Ectodermal cell (in vitro differentiated cells): ENCODE measurements around the gene SEC16B.

ENCODE experiments used
- H3K27ac ChIP-seq: 2 replicates; pipeline ENCODE4 v1.7.0; 2013; ENCODE audit warnings: mild to moderate bottlenecking, low read depth, low read length; ENCODE audit not compliant: insufficient read depth, poor library complexity, severe bottlenecking
- H3K27me3 ChIP-seq: 2 replicates; pipeline ENCODE4 v1.7.0; 2013; ENCODE audit warnings: mild to moderate bottlenecking, low read length; ENCODE audit not compliant: insufficient read depth, control insufficient read depth, poor library complexity, severe bottlenecking
- H3K36me3 ChIP-seq: one replicate; pipeline ENCODE4 v1.7.0; 2013; ENCODE audit warnings: low read length; ENCODE audit not compliant: control insufficient read depth, insufficient read depth
- H3K4me1 ChIP-seq: one replicate; pipeline ENCODE4 v1.7.0; 2013; ENCODE audit warnings: low read length; ENCODE audit not compliant: control insufficient read depth, insufficient read depth
- H3K4me3 ChIP-seq: 2 replicates; pipeline ENCODE4 v1.7.0; 2013; ENCODE audit warnings: low read depth, low read length, control low read depth; ENCODE audit not compliant: insufficient read depth
- H3K9me3 ChIP-seq: 2 replicates; pipeline ENCODE4 v1.7.0; 2013; ENCODE audit warnings: mild to moderate bottlenecking, low read length, moderate library complexity; ENCODE audit not compliant: control insufficient read depth
- WGBS, 2 experiments: methylation state at CpG; one replicate each; pipeline ENCODE4 v1.1.7; 2013; ENCODE audit warnings: missing lambda C conversion rate in 2 of 2; 5-methylcytosine and 5-hydroxymethylcytosine counted together

SEC16B gene

DNA sequence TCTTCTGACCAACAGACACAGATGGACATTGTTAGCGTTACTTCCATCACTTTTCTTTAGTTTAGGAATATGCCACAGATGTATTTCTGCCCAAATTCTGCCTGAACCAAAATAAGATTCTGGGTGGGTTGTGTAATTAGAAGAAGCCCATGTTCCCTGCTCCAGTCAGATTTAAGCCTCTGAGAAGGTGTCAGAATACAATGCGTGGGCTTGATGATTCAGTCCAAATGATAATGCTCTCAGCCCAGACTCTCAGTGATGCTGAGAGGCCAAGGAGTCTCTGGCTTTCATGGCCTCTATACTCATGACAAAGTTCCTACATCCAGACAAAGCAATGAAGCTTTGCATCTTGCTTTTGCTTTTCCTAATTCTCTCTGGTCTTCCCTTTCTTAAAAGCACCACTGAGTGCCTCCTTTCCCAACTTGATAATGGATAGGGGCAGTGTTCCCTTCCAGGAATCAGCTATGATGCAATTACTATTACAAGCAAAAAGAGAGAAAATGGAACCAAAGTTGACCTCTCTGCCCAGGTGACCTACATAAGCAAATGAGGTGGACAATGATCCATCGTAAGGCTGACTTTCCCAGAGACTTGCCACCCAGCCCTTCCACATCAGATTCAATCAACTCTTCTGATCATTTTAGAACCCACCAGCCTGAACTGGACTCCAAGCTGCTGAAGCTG, 8.8 kb downstream of the SEC16B start:
- no peak overlapping the region for H3K27ac ChIP-seq
- H3K4me3 ChIP-seq: no peak overlapping the region
- 76 to 80% methylated on average over 3 of the region's 3 CpGs for WGBS, 2 experiments
- H3K4me1 ChIP-seq: no peaks in the 10 kb centered on the region
- no peaks in the 10 kb centered on the region for H3K27me3 ChIP-seq
- no peaks in the 10 kb centered on the region for H3K36me3 ChIP-seq
- H3K9me3 ChIP-seq: no peaks in the 10 kb centered on the region

DNA sequence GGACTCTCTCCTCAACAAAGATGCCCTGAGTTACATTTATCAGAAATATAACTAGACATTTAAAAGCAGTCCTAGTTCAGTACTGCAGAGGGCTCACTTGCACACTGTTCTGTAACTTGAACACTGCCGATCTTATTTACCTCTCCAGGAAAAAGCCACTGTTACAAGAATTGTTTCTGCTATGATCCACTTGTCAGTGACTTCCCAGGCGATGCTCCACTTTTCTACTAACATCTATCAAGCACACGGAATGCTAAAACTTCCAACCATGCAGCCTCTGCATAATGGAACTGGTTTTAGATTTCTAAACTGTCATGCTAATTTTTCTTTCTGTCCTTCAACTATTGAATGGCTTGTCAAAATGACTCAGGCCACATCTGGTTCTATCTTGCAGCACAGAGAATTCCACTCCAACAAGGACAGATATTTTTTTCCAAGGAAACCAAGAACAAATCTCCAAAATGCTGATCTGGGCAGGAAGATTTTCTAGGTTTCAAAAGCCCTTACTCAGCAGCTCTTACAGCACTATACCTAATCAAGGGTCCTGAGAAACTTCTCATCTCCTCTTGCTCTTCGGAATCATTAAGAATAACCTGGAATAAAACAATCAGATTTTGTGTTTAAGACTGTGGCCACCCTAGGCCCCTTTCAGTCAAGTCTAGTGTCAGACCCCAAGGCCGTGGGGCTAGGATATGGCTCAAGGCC, 9.9 kb downstream of the SEC16B start:
- H3K4me1 ChIP-seq: no peaks in the 10 kb centered on the region
- no peaks in the 10 kb centered on the region for H3K27me3 ChIP-seq
- H3K27ac ChIP-seq: no peak overlapping the region
- no peaks in the 10 kb centered on the region for H3K36me3 ChIP-seq
- WGBS, 2 experiments: 69 to 70% methylated on average over 5 of the region's 5 CpGs
- no peaks in the 10 kb centered on the region for H3K9me3 ChIP-seq
- no peak overlapping the region for H3K4me3 ChIP-seq

DNA sequence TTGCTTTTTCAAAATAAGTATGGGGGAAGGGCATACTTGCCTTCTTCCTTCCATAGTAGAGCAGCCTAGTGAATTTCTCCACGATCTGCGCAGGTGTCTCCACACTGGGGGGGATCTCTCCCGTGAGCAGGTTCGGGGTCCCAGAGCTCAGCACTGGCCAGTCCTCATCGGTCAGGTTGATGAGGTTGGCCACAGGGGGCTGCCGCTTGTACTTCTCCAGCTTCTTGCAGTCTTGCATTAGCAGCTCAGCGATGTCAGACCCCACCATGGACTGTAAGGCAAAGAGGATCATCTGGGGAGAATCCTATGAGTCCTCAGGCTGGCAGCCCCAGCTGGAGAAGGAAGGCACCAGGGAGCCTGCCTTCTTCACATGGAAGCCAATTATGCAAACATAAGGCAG, 11.8 kb downstream of the SEC16B start:
- WGBS, 2 experiments: 95 to 98% methylated on average over 7 of the region's 7 CpGs
- Histone ChIP-seq H3K36me3 (no peaks in the 10 kb centered on the region), H3K9me3 (no peaks in the 10 kb centered on the region), H3K4me1 (no peaks in the 10 kb centered on the region), H3K27ac (no peak overlapping the region), H3K27me3 (no peaks in the 10 kb centered on the region), H3K4me3 (no peak overlapping the region)

DNA sequence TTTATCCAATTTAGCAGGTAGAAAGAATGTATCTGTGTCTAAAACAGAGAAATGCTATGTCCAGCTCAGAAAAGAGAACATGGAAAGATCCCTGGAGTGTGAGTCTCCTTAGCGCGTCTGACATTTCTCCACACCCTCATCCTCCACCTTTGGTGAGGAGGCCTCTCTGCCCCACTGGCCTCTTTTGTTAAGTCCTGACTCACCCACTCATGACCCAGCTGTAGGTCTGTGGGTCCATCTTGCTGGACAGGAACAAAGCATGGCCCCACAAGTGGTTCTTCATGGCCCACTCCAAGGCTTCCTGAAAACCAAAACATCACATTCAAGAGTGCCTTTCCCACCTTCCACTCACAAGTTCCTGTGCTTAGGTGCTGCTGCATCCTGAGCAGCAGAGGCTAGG, 15.8 kb downstream of the SEC16B start:
- no peaks in the 10 kb centered on the region for H3K27me3 ChIP-seq
- H3K4me3 ChIP-seq: no peak overlapping the region
- no peak overlapping the region for H3K27ac ChIP-seq
- H3K36me3 ChIP-seq: no peaks in the 10 kb centered on the region
- 96 to 100% methylated on average over 2 of the region's 2 CpGs for WGBS, 2 experiments
- H3K9me3 ChIP-seq: no peaks in the 10 kb centered on the region
- no peaks in the 10 kb centered on the region for H3K4me1 ChIP-seq

DNA sequence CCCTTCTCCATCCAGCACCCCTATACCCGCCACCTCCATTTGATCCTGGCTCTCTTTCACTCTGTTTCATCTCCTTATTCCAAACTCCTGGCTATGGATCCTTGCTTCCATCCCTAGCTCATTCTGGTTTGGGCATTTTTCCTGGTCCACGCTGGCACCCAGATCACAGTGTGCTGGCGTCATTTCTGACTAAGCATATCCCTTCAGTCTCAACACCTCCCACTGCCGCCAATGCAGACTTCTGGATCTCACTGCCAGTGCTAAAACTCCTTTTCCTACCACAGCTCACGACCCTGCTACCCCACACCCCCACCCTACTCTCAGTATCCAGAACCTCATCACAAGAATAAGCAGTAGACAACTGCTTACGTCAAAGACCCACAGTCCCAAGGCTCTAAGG, 16.3 kb downstream of the SEC16B start:
- Histone ChIP-seq H3K27me3 (no peaks in the 10 kb centered on the region), H3K9me3 (no peaks in the 10 kb centered on the region), H3K4me1 (no peaks in the 10 kb centered on the region), H3K4me3 (no peak overlapping the region), H3K27ac (no peak overlapping the region), H3K36me3 (no peaks in the 10 kb centered on the region)
- WGBS, 2 experiments: 90 to 92% methylated on average over 6 of the region's 6 CpGs

DNA sequence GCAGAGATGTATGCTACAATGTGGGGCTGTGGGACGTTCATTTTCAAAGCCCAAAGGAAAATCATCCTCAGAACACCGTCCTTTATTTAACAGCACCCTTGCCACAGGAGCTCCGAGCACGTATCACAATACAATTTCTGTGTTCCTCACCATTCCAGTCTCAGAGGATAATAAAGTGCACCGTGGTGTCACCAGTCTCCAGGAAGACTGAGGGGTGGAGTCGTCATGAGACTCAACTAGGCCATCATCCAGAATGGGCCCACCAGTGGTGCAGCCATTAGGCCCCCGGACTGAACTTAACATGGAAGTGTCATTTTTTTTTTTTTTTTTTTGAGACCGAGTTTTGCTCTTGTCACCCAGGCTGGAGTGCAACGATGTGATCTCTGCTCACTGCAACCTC, 17.2 kb downstream of the SEC16B start:
- Histone ChIP-seq H3K36me3 (no peaks in the 10 kb centered on the region), H3K4me3 (no peak overlapping the region), H3K9me3 (no peaks in the 10 kb centered on the region), H3K27me3 (no peaks in the 10 kb centered on the region), H3K4me1 (no peaks in the 10 kb centered on the region), H3K27ac (no peak overlapping the region)
- WGBS, 2 experiments: 88 to 94% methylated on average over 9 of the region's 9 CpGs

DNA sequence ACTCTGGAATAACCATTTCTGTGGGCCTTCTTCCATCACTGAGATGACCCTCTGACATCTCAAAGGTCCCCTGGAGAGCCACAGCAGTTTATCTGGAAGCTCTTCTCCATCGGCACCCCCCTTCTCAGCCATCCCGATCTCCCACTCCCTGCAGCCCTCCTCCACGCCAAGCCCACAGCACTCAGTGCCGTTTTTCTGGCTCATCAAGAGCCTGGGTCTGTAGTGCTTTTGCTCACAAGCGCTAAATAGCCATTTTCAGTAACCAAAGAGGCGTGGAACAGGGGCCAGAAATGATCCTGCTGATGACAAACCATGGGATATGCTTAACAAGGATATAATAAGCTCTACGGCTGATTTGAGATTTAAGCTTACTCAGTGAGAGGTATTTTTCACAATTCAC, 17.6 kb downstream of the SEC16B start:
- WGBS, 2 experiments: 95% methylated on average over 7 of the region's 7 CpGs

DNA sequence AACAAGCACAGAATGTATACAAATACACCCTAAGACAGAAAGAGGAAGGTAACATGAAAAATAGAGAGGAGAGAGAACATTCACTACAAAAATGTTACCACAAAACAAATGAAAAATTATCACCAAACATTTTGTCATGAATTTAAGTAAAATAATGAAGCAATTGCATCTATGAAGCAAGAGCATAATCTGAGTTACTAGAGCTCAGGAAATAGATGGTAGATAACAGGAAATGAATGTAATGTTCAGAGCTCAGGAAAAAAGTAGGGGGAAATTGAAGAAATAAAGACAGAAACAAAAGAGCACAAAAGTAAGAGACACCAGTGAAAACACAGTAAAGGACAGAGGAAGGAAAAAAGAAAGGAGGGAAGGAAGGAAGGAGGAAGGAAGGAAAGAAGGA, 19.4 kb downstream of the SEC16B start:
- Histone ChIP-seq H3K27ac (no peak overlapping the region), H3K36me3 (no peaks in the 10 kb centered on the region), H3K4me3 (no peak overlapping the region), H3K27me3 (no peaks in the 10 kb centered on the region), H3K9me3 (no peaks in the 10 kb centered on the region), H3K4me1 (no peaks in the 10 kb centered on the region)

More for the DNA sequence above, 17.6 kb downstream of the SEC16B start:
- no peak overlapping the region for H3K4me3 ChIP-seq
- no peak overlapping the region for H3K27ac ChIP-seq
- H3K36me3 ChIP-seq: no peaks in the 10 kb centered on the region
- no peaks in the 10 kb centered on the region for H3K4me1 ChIP-seq
- no peaks in the 10 kb centered on the region for H3K27me3 ChIP-seq
- H3K9me3 ChIP-seq: no peaks in the 10 kb centered on the region

DNA sequence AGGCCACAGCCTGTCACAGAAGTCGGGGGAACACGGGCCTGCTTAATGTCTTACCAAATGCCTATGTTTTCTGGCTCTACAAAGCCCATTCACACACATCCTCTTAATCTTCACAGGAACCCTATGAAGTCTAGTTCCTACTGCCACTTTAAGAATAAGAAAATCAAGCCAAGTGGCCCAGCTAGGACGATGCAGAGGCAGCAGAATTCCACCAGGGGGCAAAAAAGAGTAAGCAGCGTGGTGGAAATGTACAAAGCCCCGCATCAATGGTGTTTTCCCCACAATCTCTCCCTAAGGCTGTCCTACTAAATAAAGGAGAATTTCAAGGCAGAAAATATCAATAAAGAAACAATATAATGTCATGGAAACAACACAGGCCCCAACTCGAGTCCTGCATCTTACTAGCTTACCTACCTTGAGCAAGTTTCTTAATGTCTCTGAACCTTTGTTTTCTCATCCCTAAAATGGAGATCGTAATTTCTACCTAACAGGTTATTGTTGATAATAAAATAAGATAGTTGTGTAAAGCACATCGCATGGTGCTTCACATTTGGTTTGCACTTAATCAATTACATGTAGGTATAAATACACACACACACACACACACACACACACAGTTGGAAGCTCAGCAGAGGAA, 21.4 kb downstream of the SEC16B start:
- peaks cover 9% of the 10 kb centered on the region for H3K4me1 ChIP-seq
- H3K27me3 ChIP-seq: no peaks in the 10 kb centered on the region
- WGBS, 2 experiments: 2 to 24% methylated on average over 5 to 8 of the region's 8 CpGs
- H3K27ac ChIP-seq: no peak overlapping the region
- no peaks in the 10 kb centered on the region for H3K9me3 ChIP-seq
- H3K36me3 ChIP-seq: no peaks in the 10 kb centered on the region
- H3K4me3 ChIP-seq: no peak overlapping the region

DNA sequence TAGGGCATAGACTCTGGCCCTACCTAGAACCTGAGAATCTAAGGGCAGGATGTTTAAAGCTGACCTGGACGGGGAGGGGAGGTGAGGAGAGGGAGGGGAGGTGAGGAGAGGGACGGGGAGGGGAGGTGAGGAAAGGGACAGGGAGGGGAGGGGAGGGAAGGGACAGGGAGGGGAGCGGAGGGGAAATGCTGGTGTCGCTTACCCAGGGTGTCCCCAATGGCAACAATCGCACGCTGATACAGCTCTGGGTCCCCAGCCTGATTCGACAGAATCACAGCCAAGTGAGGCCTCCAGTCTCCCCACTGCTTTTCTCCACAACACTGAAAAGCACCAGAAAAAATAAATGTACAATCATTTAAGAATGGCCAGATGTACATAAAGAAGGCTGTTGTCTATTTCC, 22.2 kb downstream of the SEC16B start:
- Histone ChIP-seq H3K4me3 (no peak overlapping the region), H3K9me3 (no peaks in the 10 kb centered on the region), H3K27ac (no peak overlapping the region), H3K36me3 (no peaks in the 10 kb centered on the region), H3K27me3 (no peaks in the 10 kb centered on the region), H3K4me1 (peaks cover 9% of the 10 kb centered on the region)
- WGBS, 2 experiments: 79 to 82% methylated on average over 7 of the region's 7 CpGs
